Left kidney (tissue), 2 donors: Measurements from ENCODE around the gene SLC25A21. TPM values are rescaled to one million over a fixed set of nuclear protein-coding genes. Genes with fewer than 3 reads are reported as not detected.

ENCODE experiments used
- DNase-seq: peaks from one replicate; pipeline ENCODE4 v3.0.0-alpha.2; 2013
- polyA plus RNA-seq: library from polyadenylated mRNA; unstranded; fragments of 120-200 nt; gene quantifications from one replicate; pipeline ENCODE4 v1.2.1, GENCODE V29; 2013; ENCODE audit not compliant: insufficient read length

The SLC25A21 gene
- polyA plus RNA-seq, 1 donor: 4.4 TPM

GRCh38 chr14:36647824-36648753 lies 524.3 kb downstream of the SLC25A21 start:
- no peak for DNase-seq

- DNase-seq: no peak
These were observed 525.0 kb downstream of the SLC25A21 start for GRCh38 chr14:36647417-36647823.

- no peak for DNase-seq
These were observed 525.6 kb downstream of the SLC25A21 start for GRCh38 chr14:36646664-36647416.

GRCh38 chr14:36633580-36633979 lies 538.8 kb downstream of the SLC25A21 start:
- no peak for DNase-seq

Other genes with a start within 250 kb of the SLC25A21 start
- gene MIPOL1, start 25.3 kb upstream of the SLC25A21 start, polyA plus RNA-seq: 12.7 TPM